SIG-M5 (cell line): ENCODE results near the gene GRM6.

Source experiments
- DNase-seq: peaks from one replicate; lab custom pipeline; 2025; lab: John Stamatoyannopoulos, UW

The GRM6 gene

DNA sequence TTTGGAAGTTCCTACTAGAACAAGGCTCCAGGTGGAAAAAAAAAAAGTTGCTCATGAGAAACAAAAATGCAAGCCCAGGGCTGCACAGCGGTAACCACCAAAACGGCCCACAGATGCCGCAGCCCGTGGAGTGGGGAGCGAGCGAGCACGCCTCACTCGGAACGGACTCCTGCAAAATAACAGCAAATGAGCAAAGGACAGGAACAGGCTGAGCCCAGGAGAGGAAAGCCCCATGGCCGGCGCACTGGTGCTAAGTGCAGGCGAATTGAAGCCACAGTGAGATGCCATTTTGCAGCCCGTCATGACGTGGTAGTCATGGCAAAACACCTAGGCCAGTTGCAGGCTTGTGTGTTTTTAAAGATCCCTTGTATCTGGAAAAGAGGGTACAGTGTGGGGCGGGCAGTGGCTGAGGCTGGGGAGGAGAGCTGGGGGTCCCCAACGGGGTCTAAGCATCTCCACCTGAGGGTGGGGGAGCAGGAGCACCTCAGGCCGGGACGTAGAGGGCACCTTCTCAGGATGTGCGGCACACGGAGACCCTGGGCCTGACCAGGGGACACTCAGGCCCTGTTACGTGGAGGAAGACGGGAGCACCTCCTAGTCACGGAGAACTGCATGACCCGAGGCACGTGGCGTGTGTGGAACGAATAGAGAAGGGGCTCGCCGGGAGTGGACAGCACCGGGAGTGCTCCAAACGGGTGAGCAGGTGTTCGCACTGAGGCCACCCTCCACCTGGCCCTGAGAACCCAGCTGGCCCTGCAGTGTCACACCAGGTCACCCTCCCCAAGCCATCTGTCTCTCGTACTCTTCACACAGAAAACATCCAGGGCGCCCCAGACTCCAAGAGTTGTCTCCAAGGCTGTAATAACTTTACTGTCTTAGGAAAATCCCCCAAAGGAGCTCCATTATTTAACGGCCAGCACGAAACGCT is 10.7 kb downstream of the GRM6 start:
- no peak for DNase-seq

DNA sequence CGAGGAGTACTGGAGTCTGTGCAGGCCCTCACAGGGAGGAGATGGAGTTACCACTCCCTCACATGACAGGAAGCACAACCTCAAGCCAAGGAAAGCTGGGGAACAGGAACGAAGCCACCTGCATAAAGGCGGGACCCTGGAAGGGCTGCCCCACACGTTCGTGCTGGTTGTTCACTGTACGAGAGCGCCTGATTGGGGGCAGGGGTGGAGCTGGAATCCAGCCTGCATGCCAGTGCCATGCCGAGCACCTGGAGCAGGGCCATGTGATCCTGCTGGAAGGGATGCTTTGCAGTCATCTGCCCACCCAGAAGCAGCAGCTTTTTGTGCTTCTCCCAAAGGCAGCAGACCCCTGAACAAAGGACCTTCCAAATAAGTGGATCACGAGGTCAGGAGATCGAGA is 11.4 kb downstream of the GRM6 start:
- DNase-seq = no peak

DNA sequence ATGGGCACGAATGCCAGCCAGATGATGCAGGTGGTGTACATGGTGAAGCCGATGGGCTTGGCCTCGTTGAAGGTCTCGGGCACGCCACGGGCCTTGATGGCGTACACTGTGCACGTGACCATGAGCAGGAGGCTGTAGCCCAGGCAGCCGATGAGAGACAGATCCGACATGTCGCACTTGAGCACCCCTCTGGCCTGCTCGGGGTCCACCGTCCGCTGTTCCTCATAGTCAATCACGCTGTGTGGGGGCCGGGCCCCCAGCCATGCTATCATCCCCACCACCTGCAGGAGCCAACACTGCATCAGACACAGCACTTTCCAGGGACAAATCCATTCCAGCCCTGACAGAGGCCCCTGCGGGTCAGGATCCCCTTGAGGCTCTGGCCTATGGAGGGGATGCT is 12.2 kb downstream of the GRM6 start:
- no peak for DNase-seq

DNA sequence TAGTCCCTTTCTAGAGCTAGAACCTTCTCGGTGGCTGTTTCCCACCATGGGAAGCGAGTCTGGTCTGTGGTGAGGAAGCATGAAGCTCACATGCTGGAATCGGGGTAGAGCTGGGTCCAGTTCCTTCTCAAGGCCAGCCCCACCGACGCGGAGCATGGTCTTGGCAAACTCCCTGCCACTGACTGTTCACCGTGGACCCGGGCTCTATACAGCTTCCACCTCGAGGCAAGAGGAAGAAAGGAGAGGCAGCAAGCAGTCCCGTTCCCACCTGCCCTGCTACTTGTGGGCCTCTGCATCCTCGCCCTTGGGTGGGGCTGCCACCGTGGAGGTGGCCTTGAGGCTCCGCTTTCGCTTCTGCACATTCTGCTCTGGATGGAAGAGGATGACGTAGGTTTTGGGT is 13.7 kb downstream of the GRM6 start:
- DNase-seq = no peak

DNA sequence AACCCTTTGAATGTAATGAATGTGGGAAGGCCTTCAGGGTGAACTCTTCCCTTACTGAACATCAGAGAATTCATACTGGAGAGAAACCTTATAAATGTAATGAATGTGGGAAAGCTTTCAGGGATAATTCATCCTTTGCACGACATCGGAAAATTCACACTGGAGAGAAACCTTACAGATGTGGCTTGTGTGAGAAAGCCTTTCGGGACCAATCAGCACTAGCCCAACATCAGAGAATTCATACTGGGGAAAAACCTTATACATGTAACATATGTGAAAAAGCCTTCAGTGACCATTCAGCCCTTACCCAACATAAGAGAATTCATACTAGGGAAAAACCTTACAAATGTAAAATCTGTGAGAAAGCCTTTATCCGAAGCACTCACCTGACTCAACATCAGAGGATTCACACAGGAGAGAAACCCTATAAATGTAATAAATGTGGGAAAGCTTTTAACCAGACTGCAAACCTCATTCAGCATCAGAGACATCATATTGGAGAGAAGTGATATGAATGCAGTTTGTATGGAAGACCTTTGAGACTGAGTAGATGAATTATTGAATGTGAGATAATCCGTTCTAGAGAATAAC is 29.6 kb downstream of the GRM6 start:
- no peak for DNase-seq

DNA sequence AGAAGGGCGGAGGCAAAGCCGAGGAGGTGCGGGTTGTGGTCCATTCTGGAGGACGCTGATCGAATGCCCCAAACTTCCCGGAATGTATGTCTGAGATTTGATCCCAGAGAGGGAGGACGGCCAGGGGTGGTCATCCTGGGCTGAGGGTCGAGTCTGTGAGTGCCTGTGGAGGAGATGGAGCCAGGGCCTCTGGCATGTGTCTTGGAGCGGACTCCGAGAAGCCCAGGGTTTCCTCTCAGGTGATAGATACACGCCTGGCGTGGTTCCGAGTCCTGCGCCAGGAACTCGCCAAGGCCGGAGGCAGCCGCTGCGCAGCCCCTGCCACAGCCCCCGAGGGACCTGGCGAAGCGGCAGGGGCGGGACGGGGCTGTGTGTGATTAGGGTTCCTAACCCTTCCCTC is 53.8 kb downstream of the GRM6 start:
- no peak for DNase-seq

DNA sequence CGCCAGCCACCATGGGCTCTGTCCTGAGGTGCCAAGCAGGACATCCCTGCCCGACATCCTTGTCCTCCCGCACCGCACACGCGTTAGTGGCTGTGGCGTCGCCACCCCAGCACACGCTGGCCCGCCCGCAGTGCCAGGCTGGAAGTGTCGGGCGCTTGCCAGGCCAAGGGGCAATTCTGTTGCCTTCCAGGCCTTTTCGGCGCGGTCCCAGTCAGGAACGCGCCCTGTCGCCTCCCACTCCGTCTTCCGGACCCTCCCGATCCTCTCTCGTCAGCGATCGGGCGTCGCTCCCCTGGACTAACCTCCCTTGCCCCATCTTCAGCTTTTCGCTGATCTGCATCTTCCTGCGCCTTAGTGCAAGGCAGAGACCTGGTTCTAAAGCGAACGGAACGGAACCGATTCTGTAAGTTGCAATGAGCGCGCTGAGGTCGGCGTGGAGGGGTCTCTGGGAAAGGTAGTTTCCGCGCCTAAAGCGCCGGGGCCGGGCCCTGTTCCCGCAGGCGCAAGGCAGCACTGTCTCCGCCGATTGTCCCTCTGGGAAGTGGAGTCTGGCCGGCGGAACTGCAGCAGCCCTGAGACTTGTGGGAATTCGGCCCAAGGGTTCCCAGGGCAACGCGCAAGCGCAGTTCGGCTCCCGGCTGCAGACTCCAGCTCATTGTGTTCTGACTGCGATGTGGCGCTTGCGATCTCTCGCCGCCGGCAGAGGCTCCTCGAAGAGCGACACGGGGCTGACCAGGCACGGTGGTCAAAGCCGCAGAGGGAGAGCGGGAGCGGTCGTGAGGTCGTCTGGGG is 54.4 kb downstream of the GRM6 start, which contains the start of gene ZNF454:
Gene ZNF454, plus strand, starts transcription at position 630 of the 792 bp plus-strand sequence. CDS start 1,594 bp downstream, outside the sequence.
- no peak for DNase-seq

DNA sequence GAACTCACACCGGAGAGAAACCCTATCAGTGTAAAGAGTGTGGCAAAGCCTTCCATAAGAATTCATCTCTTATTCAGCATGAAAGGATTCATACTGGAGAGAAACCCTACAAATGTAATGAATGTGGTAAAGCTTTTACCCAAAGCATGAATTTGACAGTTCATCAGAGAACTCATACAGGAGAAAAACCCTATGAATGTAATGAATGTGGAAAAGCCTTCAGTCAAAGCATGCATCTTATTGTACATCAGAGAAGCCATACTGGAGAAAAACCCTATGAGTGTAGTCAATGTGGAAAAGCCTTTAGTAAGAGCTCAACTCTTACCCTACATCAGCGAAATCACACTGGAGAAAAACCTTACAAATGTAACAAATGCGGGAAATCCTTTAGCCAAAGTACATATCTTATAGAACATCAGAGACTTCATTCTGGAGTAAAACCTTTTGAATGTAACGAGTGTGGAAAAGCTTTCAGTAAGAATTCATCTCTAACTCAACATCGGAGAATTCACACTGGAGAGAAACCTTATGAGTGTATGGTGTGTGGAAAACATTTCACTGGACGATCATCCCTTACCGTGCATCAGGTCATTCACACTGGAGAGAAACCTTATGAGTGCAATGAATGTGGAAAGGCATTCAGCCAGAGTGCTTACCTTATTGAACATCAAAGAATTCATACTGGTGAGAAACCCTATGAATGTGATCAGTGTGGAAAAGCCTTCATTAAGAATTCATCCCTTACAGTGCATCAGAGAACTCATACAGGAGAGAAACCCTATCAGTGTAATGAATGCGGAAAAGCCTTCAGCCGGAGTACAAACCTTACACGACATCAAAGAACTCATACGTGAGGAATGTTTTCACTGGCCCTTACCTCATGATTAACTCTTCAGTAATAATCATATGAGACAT is 63.0 kb downstream of the GRM6 start:
- no peak for DNase-seq
